Activated T-helper 1 cell treated with anti-CD3 and anti-CD28 coated beads, Interleukin-2, amount 50 U/mL, for 16 hours (primary cell): ENCODE data around the gene PHPT1.
A peak's percentile ranks its signal among the peaks of the same experiment; 100 is the strongest.
"Not testable (repeated sequence)": the region's sequence is repeated elsewhere in the genome, so short reads cannot be mapped to it uniquely, and the experiment has no call there.

ENCODE experiments used
- DNase-seq, 2 donors: peaks; one replicate each; pipeline ENCODE4 v3.0.0-alpha.2; 2020; ENCODE audit warnings: low read depth in 1 of 2, low spot score in 1 of 2

Gene PHPT1

GRCh38 chr9:136837146-136837855 lies 11.9 kb upstream of the PHPT1 start:
- DNase-seq, result no peak

- DNase-seq, result not testable (repeated sequence)
These were observed 11.3 kb upstream of the PHPT1 start for GRCh38 chr9:136837856-136838277.

DNA sequence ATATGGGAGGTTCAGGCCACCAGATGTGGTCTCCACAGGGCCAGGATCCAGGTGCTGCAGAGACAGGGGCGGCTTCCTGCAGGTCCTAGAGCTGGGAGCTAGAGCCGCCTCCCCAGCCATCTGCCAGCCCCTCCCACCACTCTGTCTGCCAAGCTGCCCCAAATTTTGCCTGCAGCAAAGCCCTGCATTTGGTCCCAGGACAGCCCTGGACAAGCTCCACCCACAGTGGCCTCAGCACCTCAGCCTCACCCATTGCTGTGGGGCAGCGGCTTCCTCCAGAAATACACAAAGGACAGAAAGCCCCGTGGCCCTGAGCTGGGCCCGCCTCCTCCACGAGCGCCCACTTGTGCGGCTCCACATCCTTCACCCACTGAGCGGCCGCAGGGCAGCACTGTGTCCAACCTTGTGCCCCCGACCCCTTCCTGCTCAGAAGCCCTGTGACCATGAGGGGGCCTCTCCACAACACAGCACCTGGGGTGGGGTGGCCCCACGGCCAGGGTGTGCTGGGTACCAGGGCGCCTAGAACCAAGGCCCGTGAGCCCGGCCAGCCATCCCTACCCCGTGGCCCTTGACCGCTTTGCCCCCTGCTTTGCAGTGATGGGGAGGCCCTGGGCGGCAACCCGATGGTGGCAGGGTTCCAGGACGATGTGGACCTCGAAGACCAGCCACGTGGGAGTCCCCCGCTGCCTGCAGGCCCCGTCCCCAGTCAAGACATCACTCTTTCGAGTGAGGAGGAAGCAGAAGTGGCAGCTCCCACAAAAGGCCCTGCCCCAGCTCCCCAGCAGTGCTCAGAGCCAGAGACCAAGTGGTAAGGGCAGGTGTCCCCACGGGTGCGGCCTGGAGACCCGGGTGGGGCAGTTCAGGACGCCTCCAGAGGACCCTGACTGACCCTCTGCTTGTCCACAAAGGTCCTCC lies 10.6 kb upstream of the PHPT1 start:
- DNase-seq, result no peak

DNA sequence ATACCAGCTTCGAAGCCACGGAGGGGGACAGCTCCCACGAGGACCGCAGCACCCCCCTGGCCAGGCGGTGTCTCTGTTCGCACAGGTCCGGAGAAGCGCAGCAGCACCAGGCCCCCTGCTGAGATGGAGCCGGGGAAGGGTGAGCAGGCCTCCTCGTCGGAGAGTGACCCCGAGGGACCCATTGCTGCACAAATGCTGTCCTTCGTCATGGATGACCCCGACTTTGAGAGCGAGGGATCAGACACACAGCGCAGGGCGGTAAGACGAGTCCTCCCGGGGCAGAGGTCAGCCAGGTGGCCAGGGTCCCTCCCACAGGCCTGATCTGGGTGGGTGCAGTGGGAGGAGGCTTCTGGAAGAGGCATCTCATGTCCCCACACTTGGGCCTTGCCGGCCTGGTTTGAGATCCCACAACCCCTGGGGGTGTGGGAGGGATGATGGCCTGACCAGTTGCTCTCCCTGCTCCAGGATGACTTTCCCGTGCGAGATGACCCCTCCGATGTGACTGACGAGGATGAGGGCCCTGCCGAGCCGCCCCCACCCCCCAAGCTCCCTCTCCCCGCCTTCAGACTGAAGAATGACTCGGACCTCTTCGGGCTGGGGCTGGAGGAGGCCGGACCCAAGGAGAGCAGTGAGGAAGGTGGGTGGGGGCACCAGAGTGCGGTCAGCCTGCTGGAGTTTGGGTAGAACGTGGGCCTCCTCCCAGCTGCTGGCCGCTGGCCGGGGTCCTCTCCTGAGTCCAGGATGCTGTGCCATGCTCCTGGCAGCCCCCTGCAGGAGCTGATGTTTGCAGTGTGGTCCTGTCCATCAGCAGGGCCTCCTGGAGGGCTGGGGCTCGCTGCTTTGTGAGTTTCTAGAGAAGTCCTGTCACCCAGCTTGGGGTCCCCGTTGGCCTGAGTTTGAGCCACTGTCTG lies 9.7 kb upstream of the PHPT1 start:
- no peak for DNase-seq

- DNase-seq, result no peak
These were observed 8.9 kb upstream of the PHPT1 start for GRCh38 chr9:136840140-136840876.

- no peak for DNase-seq
These were observed 8.1 kb upstream of the PHPT1 start for GRCh38 chr9:136840877-136841645.

- DNase-seq, result not testable (repeated sequence)
These were observed 7.4 kb upstream of the PHPT1 start for GRCh38 chr9:136841646-136842379.

DNA sequence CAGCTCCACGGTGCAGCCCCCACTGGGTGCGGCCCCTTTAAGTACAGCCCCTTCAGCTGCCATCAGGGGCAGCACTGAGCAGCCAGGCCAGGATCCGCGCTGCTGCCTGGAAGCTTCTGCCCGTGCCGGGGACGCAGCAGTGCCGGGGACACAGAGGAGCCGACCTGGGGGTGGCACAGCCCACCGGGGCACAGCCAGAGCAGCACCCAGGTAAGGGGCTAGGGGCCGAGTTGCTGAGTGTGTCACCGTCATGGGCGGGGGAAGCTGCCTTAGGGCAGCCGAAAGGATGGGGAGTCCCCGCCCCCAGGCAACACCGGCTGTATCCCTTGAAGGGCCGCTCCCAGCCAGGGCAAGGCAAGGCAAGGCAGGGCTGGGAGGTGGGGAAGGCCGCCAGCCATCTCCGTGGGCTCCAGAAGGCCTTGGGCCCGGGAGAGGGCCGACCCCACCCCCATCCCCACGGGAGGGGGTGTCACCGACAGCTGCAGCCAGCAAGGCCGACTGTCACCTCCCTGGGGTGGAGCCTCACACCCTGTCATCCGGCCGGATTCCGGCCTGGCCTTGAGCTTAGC lies 6.7 kb upstream of the PHPT1 start, which contains the start of gene AJM1:
AJM1 (plus strand) TSS at position 99 of the 569 bp plus-strand sequence. CDS start 1,937 bp downstream, outside the sequence.
- DNase-seq, result peak; percentile 58 to 62

- not testable (repeated sequence) for DNase-seq
These were observed 5.9 kb upstream of the PHPT1 start for GRCh38 chr9:136843159-136843800.

DNA sequence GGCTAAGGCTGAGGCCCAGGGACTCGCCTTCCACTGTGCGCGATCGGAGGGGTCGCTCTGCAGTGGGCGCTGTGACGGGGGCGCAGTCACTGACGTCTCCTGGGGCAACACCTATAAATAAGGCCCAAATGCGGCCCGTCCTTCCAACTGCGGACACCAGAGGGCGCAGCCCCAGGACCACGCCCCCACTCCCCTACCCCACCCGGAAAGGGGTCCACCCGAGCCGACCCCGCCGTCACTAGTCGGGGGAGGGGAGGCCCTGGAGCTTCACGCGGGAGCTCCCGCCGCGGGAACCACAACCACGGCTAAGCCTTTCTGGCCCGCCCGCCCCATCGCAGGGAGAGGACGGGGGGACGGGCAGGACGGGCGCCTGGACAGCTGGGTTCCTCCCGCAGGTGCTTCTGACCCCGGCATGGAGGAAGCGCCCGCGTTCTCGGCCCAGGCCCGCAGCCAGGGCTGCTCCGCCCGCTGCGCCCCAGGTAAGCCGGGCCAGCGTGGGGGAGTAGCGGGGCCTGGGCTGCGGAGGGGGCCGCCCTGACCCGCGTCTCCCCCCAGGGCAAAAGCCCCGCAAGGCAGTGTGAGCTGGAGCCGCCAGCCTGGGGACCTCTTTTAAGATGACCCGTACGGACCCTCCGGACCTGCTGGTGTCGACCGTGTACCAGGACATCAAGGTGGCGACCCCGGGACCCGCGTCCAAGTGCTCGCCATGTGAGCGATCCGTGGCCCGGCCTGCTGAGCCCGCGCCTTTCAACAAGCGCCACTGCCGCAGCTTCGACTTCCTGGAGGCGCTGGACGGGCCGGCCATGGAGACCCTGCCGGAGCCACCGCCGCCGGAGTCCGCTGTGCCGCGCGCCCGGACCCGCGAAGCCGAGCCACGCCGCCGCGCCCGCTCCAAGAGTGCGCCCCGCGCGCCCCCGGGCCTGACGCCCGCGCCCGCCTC lies 5.1 kb upstream of the PHPT1 start:
- DNase-seq, result peak; percentile 43 to 51

DNA sequence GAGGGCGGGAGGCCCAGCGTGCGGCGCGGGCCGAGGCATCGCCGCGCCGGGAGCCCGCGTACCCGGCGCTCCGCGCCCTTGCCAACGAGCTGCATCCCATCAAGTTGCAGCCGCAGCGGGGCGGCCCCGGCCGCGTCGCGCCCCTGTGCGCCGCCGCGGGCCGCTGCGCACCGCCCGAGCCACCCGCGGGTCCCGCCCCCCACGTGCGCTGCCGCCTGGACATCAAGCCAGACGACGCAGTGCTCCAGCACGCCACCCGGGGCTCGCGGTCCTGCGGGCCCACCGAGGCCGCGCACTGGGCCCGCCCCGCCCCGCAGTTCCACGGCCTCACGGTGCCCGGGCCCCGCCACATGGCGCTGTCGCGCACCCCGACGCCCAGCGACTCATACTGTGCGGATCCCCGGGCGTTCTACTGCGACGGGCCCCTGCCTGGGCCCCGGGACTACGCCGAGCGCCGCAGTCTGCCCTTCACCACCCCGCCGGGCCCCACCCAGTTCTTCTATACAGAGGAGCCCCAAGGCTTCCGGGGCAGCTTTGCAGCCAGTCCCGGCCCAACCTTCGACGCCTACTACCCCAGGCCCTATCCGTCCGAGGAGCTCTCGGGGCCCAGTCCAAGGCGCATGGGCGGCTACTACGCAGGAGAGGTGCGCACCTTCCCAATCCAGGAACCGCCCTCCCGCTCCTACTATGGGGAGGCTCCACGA lies 4.3 kb upstream of the PHPT1 start:
- no peak for DNase-seq

DNA sequence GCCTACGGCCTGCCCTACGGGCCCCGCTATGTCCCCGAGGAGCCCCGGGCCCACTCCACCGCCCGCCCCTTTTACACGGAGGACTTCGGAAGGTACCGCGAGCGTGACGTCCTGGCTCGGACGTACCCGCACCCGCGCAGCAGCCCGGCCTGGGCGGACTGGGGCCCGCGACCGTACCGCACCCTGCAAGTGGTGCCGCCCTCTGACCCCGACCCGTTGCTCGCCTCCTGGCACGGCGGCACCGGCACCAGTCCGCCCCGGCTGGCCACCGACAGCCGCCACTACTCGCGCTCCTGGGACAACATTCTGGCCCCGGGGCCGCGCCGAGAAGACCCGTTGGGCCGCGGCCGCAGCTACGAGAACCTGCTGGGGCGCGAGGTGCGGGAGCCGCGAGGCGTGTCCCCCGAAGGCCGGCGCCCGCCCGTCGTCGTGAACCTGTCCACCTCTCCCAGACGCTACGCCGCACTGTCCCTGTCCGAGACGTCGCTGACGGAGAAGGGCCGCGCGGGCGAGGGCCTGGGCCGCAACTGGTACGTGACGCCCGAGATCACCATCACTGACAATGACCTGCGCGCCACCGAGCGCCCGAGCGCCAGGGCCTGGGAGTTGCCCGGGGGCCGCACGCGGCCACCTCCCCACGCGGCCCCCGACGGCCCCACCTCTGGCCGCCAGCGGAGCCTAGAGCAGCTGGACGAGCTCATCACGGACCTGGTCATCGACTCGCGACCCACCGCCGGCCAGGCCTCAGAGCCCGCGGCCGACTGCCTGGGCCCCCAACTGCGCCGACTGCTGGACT lies 3.5 kb upstream of the PHPT1 start:
- no peak for DNase-seq

DNA sequence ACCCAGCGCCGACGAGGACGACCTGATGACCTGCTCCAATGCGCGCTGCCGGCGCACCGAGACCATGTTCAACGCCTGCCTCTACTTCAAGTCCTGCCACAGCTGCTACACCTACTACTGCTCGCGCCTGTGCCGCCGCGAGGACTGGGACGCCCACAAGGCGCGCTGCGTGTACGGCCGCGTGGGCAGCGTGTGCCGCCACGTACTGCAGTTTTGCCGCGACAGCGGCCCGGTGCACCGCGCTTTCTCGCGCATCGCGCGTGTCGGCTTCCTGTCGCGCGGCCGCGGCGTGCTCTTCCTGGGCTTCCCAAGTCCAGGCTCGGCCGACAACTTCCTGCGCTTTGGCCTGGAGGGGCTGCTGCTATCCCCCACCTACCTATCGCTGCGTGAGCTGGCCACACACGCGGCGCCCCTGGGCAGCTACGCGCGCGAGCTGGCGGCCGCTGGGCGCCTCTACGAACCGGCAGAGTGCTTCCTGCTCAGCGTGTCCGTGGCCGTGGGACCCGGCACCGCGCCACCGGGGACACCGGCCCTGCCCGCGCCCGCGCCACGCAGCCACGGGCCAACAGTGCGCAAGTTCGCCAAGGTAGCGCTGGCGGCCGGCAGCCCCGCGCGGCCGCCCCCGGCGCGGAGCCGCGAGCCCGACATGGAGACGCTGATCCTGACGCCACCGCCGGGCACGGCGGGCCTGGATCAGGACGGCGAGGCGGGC lies 2.7 kb upstream of the PHPT1 start:
- DNase-seq, result no peak

GRCh38 chr9:136847088-136847825 lies 2.0 kb upstream of the PHPT1 start:
- no peak for DNase-seq
